ENCODE results near the gene KCTD16.

The KCTD16 gene

DNA sequence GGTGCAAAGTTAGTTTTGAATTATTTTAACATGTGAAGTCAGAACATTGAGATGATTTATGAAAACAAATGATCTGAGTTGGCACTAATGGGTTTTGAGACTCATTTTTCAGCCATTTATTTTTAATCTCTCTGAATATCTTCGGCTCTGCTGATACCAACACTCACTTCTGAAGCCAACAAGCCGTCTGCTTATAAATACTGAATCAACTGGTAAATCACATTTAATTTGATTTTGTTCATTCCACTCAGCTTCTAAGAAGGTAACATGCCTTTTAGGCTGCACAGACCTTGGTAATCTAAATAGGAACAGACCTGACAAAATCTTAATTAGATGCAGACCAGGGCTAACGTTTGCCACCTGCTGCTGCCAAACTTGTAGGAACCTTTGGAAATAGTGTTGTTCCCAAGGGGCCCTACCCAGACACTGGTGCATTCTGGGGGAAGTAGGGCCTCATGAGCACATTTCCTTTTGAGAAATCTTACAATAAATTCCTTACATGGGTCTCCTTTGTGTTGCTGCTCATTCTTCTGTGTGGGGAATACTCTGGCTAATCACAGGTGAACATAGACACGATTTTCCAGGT is 182.2 kb downstream of the KCTD16 start:
- DNase-seq, result no peak

DNA sequence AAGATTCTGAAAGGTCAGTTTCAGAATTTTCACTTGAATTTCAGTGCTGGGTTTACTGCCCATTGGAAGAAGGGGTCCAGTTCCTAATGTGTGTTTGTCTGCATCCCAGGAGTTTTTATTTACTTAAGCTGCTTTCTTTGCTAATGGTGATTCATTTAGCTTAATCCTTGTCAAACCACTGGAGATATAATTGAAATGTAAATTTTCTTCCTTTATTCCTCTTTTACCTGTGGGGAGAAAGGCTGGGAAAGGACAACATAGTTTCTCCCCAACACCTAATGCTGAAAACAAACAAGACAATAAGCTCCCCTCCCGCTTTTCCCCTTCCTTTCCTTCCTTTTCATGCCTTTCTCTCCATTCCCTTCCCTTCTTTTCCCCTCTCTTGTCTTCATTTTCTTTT is 185.8 kb downstream of the KCTD16 start:
- no peak for DNase-seq

DNA sequence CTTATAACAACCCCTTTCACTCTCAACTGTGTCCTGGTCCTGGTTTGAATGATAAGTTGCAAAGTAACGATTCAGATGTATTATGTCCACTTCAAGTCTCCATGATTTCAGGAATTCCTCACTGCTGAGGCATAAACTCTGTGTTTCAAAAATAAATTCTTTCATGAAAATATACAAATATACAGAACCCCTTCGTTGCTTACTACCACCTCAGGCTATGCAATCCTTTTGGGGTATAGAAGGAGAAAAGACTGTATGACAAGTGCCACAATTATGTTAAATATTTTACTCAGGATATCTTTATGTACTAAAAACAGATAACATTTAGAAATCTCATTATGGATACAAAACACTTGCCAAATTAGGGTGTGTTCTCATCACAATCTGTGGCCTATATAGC is 190.7 kb downstream of the KCTD16 start:
- DNase-seq, result no peak

DNA sequence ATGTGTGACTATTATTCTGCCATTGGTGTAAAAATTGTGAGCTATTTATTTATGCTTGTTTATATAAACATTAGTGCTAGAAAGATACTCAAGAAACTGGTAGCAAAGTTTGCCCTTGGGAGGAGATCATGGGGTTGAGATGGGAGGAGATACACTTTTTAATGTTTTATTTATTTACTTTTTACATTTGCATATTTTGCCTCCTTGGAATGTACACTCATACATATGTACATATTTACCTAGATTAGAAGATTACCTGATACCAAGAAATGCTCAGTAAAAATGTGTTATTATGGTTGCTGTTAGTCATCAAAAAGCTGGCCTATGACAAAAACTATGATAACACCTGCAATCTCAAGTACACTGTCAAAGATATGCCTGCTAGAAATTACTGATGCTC is 195.2 kb downstream of the KCTD16 start:
- DNase-seq, result no peak

DNA sequence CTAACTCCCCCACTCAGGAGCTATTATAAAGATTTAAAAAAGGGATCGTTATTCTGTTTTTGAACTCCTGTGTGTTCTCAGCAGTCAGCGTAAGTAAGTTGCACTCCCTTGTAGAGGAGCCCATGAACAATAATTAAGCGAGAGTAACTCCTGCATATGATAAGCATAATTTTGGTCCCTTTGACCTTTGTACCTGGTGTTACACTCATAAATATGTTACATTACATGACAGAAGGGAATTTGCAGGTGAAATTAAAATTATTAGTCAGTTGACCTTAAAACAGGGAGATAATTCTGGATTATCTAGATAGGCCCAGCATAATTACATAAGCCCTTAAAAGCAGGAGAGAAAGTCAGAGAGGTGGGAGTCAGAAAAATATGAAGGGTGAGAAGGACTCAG is 197.3 kb downstream of the KCTD16 start:
- no peak for DNase-seq

DNA sequence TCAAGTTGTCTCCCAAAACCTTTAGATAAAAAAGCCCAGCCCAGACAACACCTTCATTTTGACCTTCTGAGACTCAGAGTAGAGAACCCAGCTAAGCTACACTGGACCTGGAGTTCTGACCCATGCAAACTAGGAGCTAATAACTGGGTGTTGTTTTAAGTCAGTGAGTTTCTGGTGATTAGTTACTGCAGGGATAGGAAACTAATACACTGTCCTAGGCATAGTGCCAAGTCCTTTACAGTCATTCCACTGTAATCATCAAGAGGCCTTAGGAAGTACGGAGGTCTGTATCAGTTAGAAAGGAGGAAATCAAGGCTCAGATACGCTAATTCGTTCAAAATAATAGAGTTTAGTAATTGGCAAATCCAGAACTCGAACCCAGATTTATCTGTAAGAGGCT is 197.9 kb downstream of the KCTD16 start:
- DNase-seq, result no peak

DNA sequence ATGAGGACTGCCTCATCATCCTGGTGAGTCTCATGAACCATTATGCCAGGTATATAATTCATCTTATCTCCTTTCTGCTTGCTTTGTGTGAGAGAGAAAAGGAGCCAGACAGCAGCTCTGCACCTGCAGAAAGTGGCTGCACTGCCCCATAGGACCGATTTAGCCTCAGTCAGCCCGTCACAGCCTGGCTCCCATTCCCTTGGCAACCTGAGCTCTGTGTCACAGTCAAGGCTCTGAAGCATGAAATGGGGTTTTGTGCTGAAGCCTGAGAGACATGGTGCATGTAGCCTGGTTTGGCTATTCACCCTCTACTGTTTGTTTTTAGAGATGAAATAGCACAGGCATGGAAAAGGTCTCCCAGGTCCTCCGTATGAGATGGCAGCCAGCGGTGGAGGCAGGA is 198.3 kb downstream of the KCTD16 start:
- no peak for DNase-seq

DNA sequence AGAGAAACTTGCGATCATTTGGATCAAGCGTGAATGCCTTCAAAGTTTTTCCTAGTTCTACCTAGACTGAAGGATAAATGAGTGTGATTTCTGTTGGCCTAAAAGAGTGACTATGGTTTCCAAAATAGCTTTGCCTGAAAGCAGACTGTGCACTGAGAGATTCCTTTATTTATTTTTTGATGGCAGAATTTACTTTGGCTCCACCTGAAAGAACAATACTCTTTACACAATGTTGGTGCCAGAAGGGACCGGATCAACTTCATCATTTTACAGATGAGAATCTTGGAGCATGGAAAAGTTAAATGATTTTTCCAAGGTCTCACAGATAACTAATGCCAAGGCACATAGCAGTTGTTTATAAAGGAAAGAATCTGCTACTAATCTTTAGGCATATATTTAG is 199.6 kb downstream of the KCTD16 start:
- no peak for DNase-seq

DNA sequence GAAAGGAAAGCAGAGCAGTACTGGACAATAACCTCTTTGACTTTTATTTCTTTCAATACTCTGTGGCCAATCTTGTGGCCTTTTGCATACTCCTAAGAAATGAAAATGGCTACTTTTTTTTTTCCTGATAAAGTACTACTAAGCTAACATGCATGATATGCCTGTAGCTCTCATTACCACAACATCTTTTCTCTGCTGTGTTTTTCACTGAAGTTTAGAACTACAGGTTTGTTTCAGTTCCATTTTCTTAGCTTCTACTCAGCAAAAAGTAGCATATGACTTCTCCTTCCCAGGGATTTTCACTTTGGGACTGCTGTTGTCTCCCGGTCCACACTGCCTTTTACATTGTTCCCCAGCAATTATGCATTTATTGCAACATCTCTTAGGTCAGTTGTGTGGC is 204.0 kb downstream of the KCTD16 start:
- DNase-seq, result no peak

DNA sequence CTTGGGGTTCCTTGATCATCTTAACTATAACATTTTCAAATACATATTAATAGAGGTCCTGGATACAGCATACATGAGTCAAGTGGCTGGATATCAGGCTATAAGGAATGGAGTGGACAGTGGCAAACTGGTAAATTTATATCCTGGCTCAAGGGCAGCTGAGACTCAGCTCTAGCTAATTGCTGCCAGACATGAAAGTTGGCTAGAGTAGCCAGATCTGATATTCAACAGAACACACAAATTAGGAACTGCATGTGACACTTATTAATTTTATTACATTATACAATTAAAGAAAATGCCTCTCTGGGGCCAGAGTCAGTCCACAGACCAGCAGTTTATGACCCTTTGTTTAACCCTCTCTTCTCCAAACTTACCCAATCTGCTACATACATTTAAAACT is 206.5 kb downstream of the KCTD16 start:
- no peak for DNase-seq

DNA sequence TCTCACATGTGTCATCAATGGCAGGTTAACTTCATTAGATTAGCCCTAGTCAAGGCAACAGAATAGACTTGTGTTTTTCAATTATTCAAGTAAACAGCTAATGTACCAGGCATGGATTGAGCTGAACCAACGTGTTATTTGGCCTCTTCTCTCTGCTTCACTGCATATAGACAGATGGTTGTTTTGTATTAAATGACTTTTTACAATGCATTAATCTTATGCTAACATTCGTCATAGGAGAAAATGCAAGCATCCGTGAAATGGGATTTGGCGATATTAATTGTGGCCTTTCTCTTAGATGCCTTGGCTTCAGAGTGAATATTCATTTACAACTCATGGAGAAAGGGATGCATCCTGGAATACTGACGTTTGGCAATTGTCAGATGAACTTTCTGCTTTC is 208.0 kb downstream of the KCTD16 start:
- DNase-seq, result no peak

DNA sequence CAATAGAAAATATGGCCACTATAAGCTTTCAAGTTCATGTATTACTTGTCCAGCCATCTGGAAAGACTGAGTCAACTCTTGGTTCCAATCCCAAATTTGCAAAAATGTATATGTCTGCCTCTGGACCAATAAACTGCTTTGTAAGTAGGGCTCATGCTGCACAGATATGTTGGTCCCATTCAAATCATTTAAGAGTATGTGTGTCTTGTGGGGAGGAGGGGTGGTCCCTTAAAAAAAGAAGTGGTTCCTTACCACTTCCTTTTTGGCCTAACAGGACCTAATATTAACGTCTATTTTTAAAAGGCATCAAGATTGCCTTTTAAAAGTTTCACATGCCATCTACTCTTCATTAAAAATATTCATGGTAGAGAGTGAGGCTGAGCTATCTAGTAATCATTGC is 214.9 kb downstream of the KCTD16 start:
- DNase-seq, result no peak

DNA sequence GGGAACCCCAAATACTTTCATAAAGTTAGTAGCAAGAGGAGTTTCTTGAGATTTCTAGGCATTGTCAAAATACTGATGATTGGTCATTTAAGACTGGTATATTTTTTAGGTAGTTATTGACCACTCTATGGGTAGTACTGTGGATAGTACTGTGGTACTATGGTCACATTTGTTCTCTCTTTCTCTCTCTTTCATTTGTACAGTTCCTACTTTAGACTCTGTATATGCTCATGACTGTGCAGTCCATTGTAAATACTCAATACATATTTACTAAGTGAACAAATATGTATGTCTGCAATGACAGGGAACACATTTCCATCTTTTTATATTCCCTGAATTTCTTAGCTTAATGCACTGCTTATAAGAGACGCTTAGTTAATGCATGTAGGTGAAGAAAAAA is 215.6 kb downstream of the KCTD16 start:
- no peak for DNase-seq

DNA sequence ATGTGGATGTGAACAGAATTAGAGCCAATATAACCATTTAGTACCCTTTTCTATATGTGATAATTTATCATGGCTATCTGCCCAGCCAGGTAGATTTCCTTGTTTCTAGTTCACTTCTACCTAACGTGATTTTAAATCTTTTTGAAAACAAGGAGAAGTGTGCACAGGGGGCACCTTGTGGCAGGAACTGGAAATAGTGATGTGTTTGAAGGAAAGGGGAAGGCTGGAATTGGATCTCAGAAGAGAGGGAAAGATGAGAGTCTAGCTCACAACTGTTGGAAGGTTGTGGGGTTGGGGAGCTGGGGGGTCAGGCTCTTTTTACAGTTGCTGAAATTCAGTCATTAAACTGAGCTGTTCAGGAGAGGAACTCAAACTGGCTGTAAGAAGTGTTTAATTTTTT is 219.5 kb downstream of the KCTD16 start:
- DNase-seq, result no peak

DNA sequence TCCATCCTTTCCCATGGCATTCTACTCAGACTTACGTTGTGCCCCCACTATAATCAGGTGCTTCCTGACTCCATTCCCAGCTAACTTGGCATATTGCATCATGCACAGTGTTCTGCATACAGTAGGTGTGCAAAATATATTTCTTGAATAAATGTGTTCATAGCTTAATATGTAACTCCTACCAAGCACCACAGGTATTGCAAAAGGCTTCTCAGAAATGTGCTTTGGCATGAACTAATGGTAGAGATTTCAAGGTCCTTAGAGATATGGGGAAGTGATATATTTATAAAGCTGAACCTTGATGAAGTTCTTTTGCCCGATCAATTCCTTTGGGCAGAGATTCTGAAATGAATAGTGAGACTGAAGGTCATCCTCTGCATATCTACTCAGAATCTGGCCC is 220.4 kb downstream of the KCTD16 start:
- DNase-seq, result no peak

DNA sequence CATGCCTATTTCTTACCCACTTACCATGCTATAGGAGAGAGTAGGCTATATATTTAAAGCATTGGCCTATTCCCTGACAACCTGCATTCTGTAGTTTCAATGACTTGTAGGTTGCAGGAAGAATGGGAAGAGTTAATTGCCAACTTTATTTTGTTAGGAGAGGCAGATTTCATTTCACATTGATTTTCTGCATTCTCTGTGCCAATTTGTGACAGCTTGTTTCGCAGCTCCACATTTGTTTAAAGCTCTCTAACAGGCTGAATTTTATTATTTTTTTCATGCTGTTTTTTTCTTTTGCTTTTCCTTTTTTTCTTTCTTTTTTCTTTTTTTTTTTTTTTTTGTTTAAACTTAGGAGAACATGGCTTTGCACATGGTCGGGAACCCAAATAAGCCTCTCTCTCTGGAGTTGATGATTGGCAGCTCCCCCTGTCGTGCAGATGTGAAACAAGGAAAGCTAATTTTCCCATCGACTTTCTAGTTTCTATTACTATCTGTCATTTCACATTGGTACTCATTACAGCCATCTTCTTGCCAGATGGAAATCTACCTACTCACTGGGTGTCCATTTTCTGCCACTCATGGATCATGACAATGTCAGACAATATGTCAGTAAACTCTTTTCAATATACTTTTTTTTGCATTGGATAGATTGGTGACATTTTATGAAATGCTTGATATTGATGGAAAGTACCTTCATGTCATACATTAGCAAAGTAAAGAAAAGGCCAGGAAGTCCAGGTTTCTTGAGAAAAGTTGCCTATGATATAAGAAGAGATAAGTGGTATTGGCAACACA is 223.2 kb downstream of the KCTD16 start:
- no peak for DNase-seq

DNA sequence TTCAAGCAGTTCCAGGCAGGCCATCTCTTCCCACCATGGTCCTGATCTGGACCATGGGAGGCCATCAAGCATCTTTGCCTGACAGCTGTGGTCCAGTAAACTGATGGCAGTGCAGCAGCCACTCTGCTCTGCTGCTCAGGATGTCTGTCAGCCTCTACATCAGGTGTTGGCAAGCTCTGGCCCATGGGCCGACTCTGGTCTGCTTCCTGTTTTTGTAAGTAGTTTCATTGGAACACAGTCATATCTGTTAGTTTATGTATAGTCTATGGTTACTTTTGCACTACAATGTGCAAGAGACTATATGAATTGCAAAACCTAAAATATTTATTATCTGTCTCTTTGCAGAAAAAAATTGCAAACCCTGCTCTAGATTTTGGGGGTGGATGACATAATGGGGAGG is 225.0 kb downstream of the KCTD16 start:
- no peak for DNase-seq

DNA sequence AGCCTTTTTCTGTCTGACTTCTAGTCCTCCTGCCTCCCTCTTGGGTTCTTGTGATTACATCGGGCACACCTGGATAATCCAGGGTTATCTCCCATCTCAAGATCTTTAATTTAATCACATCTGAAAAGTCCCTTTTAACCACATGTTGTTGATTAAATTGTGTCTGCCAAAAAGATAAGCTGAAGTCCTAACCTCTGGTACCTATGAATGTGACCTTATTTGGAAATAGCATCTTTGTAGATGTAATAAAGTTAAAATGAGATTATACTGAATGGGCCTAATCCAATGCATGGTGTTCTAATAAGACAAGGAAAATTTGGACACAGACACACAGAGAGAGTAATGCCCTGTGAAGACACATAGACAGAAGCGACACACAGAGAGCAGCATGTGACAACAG is 232.4 kb downstream of the KCTD16 start:
- no peak for DNase-seq

DNA sequence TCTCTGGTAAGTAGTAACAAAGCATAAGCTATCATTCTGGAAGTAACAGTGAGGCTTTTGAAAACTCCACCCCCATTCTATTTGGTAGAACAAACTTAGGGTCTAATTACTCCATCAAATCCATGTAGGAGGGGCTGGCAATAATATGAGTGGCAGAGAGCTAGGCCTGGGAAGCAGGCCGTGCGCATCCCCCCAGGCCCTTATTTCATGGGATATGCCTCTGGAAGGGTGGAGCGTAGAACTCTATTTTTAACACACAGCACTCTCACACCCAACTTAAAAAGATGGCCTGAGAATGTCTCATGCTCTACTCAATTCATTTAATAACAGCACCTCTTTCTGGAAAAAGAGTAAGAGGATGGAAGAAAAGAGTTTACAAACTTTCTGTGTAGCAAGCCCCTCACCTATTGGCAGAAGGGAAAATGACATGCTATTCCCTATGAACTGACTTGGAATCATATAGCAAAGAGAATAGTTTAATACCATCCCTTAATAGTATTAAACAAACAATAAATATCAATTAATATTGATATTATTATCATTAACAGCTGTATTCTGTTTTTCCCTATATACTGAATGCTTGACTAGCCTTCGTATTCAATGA is 233.2 kb downstream of the KCTD16 start:
- no peak for DNase-seq

DNA sequence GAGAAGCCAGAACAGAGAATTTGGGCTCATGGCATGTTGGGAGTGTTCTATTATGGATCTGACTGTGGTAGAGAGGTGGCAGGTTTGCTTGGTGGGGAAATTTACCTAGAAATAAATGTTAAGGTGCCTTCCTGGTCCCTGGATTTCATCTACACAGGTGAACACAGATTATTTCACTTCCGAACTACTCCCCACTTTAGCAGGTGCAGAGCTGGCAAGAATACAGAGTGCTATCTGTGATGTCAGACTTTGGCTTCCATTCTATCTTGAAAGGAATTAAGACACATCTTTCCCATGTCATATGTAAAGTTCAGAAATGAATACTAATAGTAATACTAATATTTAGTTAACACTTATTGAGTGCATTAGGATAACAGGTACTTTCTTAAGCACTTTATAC is 234.0 kb downstream of the KCTD16 start:
- DNase-seq, result no peak

DNA sequence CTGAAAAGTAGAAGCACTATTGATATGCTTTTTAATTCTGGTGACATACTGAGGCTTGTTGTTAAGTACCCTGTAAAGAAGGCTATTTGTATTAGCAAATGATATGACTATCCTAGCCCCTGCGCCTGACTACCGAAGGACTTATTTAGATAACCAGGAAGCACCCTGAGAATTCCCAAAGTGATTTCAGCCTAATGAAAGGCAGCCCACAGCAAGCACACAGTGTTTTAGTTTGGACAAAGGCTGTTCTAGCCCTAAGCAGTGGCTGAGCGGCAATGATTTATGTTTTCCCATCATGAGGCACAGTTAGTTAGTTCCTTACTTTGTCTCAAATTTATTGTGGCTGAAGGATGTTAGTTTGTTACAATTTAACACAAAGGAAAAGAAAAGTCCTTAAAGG is 235.3 kb downstream of the KCTD16 start:
- no peak for DNase-seq

DNA sequence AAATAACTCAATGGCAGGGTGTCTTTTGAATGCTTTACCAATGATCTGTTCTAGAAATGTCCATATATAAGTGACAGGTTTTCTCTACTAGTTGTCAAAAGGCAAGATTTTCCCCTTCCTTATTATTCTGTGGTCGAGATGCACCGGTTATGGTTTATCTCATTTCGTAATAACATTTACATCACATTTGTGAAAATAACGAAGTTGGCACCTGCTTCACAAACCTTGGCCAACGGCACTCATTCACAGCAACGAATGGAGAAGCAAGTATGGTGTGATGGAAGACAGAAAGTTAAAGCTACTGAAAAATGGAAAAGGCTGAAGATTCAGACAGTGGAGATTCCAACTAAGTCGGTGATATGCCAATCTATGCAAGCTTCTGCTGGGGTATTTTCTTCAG is 235.8 kb downstream of the KCTD16 start:
- DNase-seq, result no peak

DNA sequence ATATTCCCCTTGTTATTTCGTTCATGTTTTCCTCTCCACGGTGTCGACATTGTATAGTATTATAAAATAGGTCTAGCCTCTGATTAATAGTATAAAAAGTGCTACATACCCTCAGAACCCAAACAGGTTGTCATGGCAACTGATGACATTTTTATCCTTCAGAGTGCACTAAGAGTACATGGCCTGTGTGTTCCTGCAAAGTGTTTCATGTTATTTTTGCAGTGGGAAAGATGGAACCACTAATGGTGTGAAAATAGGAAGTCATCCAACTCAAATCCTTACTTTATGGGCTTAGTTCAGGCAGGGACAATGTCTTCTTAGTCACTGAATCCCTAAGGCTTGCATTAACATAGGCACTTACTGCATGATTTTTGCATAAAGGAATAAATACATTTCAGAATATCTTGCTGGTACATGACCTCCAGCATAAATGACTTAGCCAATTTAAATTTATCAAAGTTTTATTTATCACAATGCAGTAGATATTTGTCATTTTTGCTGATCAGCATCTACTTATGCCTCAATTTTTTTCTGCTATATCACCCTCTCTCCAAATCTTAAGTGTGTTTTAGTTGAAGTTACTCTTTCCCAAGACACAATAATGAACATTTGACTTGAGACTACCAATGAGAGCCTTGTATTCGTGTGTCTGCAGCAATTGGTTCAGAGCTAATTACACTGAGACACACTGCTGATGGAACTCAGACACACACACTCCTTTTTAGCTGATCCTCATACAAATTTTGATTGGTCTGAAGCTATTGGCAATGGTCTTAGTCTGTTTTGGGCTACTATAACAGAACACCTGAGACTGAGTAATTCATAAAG is 243.7 kb downstream of the KCTD16 start:
- no peak for DNase-seq

DNA sequence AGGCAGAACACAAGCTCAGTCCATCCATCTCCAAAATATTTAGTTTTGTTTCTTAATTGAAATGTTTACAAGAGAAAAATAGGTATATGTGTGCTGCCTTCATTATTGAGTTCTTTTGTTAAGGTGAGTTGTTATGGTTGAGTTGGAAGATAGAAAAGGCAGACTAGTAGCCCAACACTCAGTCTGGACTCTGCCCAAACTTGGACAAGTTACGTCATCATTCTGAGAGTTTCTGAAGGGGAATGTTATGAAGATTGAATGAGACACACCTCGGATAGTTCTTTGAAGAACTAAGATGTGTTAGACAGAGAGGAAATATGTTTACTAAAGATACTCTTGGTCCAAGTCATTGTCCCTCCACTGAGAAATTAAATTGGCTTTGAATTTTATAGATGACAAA is 245.5 kb downstream of the KCTD16 start:
- DNase-seq, result no peak
